GM21723 (cell line): Measurements from ENCODE around the gene RGS11.
A peak's percentile ranks its signal among the peaks of the same experiment; 100 is the strongest.
"Not testable (repeated sequence)": the region's sequence is repeated elsewhere in the genome, so short reads cannot be mapped to it uniquely, and the experiment has no call there.

Experiments
- ATAC-seq: cut with Tn5 transposase; IDR thresholded peaks from one replicate; pipeline ENCODE4 v1.9.1; 2021; ENCODE audit warnings: mild to moderate bottlenecking, moderate library complexity; ENCODE audit not compliant: unreplicated experiment

The RGS11 gene

DNA sequence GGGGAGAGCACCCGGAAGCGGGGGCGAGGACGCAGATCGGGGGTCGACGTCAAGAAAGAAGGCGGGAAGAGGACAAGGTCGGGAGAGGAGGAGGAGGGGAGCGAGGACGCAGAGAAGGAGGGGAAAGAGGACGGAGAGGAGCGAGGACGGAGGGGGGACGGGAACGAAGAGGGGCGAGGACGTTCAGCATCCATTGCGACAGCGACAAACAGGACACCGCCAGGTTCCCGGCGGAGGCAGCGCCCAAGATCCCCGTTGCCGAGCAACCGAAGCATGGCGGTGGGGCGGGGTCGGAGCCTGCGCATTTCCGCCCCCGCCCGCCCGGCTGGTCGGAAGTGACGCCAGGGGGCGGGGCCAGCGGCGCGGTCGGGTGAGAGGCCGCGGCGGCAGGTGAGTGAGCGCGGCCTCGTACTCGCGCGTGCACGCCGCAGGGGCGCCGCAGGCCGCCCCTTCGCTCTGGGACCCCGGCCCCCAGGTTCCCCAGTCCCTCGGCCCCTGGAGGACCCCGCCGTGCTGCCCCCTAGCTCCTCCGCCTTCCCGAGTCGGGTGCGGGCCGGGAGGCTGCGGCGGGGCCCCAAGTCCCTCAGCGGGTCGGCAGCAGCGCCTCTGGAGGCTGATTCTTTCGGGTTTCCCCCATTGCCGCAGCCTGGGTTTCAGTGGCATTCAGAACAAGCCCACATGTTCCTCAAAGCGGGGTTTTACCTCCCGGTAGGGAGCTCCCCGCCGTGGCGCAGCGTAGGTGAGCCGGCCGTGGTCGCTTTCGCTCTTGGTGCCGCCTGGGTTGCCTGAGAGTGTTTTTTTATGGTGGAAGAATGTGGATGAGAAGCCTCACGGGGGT is 41.1 kb downstream of the RGS11 start, which contains the start of gene FAM234A:
Gene FAM234A (plus strand): TSS at position 354 of the 838 bp plus-strand sequence. CDS start 19,593 bp downstream, outside the sequence.
- ATAC-seq = peak; percentile 83

GRCh38 chr16:230949-231348 is 44.8 kb downstream of the RGS11 start:
- no peak for ATAC-seq

- ATAC-seq = not testable (repeated sequence)
These were observed 45.4 kb downstream of the RGS11 start for GRCh38 chr16:230351-230750.

- no peak for ATAC-seq
These were observed 45.9 kb downstream of the RGS11 start for GRCh38 chr16:229731-230281.

- peak; percentile 79 for ATAC-seq
These were observed 46.7 kb downstream of the RGS11 start, which contains the start of gene LUC7L for GRCh38 chr16:228852-229730. Gene LUC7L (minus strand): TSS chr16:229449. CDS start chr16:229339, 110 bp downstream.

DNA sequence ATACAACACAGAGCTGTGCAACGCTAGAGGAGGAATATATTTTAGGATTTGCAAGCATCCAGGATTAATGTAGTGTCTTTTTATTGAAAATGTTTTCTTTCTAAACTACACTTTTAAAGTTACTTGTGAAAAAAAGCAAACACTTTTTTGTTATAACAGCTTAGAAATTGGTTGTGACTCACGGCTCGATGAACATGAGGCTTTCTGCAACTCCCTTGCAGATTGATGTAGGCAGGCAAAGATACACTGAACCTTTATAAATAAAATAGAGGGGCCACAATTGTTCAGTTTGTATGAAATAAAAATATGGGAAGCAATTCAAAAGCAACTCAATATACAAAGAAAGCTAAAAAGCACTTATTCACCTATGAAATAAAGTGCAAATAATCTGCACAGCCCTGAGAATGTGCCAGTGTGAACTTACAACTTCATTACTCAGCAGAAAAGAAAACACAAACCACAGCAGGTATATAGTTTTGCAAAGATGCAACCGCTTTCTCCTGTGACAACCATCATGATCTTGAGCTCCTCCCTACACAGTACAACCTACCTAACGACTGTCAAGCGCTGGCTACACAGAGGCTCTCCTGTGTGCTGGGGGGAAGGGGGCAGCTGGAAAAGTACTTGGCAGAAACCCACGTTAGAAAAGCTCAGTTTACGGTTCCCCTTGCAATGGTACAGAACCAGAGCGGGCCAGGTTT is 47.4 kb downstream of the RGS11 start:
- peak; percentile 15 for ATAC-seq

GRCh38 chr16:220021-220420 is 55.7 kb downstream of the RGS11 start:
- ATAC-seq = no peak
